Measurements from ENCODE around the gene LAMA3.

- TF ChIP-seq POLR2A (IDR thresholded peaks at IDR 0.05; ENCODE audit: low read length) (no peak), GATA1 (IDR thresholded peaks at IDR 0.05; ENCODE audit: low read depth, low read length) (no peak)
Measured at GRCh38 chr18:23819001-23819400, 129.7 kb downstream of the LAMA3 start.

Measured in erythroblast (primary cell).